GM12878 (cell line): ENCODE results near the gene EPB41L2. TPM values are rescaled to one million over a fixed set of nuclear protein-coding genes. Genes with fewer than 3 reads are reported as not detected.

Source experiments
- ATAC-seq: fragments of 200-7000 bp; cut with Tn5 transposase; 3 replicates; pipeline ENCODE4 v1.9.1; 2020; ENCODE audit warnings: mild to moderate bottlenecking, moderate library complexity
- BruUV-seq: library from RNA; stranded (reverse); fragments of 400-500 nt; replicated peaks from 2 replicates; lab custom pipeline; 2021; lab: Mats Ljungman, UMichigan
- CTCF ChIA-PET: fragments of 300-600 bp; sonication (Branson Sonifier 250); formaldehyde crosslinking; extraction: SDS; loops from one replicate; lab custom pipeline; 2021; ENCODE audit warnings: inconsistent platforms; lab: Yijun Ruan, JAX
- POLR2A ChIA-PET: fragments of 350-600 bp; formaldehyde crosslinking; extraction: SDS; loops from one replicate; lab custom pipeline; 2021; ENCODE audit warnings: inconsistent platforms; lab: Charles Lee
- RAD21 ChIA-PET: fragments of 300-600 bp; sonication (Branson Sonifier 250); formaldehyde crosslinking; loops from one replicate; lab custom pipeline; 2023; ENCODE audit warnings: antibody characterized with exemption; ENCODE audit not compliant: unreplicated experiment; lab: Charles Lee
- SMC1A ChIA-PET: fragments of 300-600 bp; sonication (Branson Sonifier 250); formaldehyde crosslinking; loops from one replicate; lab custom pipeline; 2023; ENCODE audit not compliant: unreplicated experiment, uncharacterized antibody; lab: Charles Lee
- DNase-seq: peaks from one replicate; pipeline ENCODE4 v3.0.0-alpha.2; 2011; ENCODE audit warnings: low read depth, low spot score
- FAIRE-seq: peaks from 3 replicates; lab custom pipeline; 2011; peaks lifted over from hg19 to GRCh38; lab: Jason Lieb, UNC
- H2AFZ ChIP-seq: 2 replicates; pipeline ENCODE4 v1.6.0; 2011; ENCODE audit warnings: low read depth, low read length, control low read depth; ENCODE audit not compliant: control insufficient read depth
- H3K27ac ChIP-seq: 2 replicates; pipeline ENCODE4 v1.5.1; 2011; ENCODE audit warnings: control low read depth; ENCODE audit not compliant: control insufficient read depth, insufficient read depth
- H3K27me3 ChIP-seq, 2 experiments: replicated peaks in 1 of 2; 2 replicates each; pipeline versions ENCODE4 v1.6.0 to v1.6.1; 2011; ENCODE audit warnings: low read length in 1 of 2; ENCODE audit not compliant: control insufficient read depth in 2 of 2, insufficient read depth in 2 of 2
- H3K36me3 ChIP-seq, 2 experiments: 2 replicates each; pipeline ENCODE4 v1.5.1; 2011; ENCODE audit warnings: low read length in 1 of 2; ENCODE audit not compliant: control insufficient read depth in 2 of 2, insufficient read depth in 2 of 2
- H3K4me1 ChIP-seq: 2 replicates; pipeline ENCODE4 v1.6.1; 2011; ENCODE audit warnings: mild to moderate bottlenecking, low read length, moderate library complexity, mixed read lengths; ENCODE audit not compliant: control insufficient read depth, insufficient read depth
- H3K4me2 ChIP-seq: 2 replicates; pipeline ENCODE4 v1.6.0; 2011; ENCODE audit warnings: control low read depth; ENCODE audit not compliant: control insufficient read depth, insufficient read depth
- H3K4me3 ChIP-seq: fragments of 200-600 bp; sonication (generic); 2 replicates; pipeline ENCODE4 v1.5.1; 2016
- H3K79me2 ChIP-seq: 2 replicates; pipeline ENCODE4 v1.6.0; 2011; ENCODE audit warnings: low read length; ENCODE audit not compliant: control insufficient read depth, insufficient read depth
- H3K9ac ChIP-seq: 2 replicates; pipeline ENCODE4 v1.8.0; 2011; ENCODE audit warnings: low read length, control low read depth, mixed read lengths; ENCODE audit not compliant: control insufficient read depth, insufficient read depth
- H3K9me3 ChIP-seq: replicated peaks from 3 replicates; pipeline ENCODE4 v1.5.1; 2011; ENCODE audit warnings: mild to moderate bottlenecking, low read length; ENCODE audit not compliant: control insufficient read depth, insufficient read depth
- H4K20me1 ChIP-seq: 2 replicates; pipeline ENCODE4 v1.6.0; 2011; ENCODE audit not compliant: control insufficient read depth, insufficient read depth
- CBX5 ChIP-seq: sonication (generic); IDR thresholded peaks from 2 replicates; pipeline ENCODE4 v1.6.1; 2016; ENCODE audit warnings: low read depth, moderate library complexity, mild to moderate bottlenecking, inconsistent platforms
- ESRRA ChIP-seq: IDR thresholded peaks from 2 replicates; pipeline ENCODE4 v1.6.1; 2012; ENCODE audit warnings: mild to moderate bottlenecking, low read length, improper control_type of control experiment
- IRF3 ChIP-seq: fragments of 450-650 bp; IDR thresholded peaks from 2 replicates; pipeline ENCODE4 v1.6.1; 2014; ENCODE audit warnings: mild to moderate bottlenecking
- JUND ChIP-seq: IDR thresholded peaks from 2 replicates; pipeline ENCODE4 v1.6.1; 2012; ENCODE audit warnings: low read depth, mild to moderate bottlenecking, low read length, improper control_type of control experiment, moderate library complexity
- RELA ChIP-seq: fragments of 450-650 bp; IDR thresholded peaks from 2 replicates; pipeline ENCODE4 v1.8.0; 2014; ENCODE audit warnings: borderline replicate concordance; ENCODE audit not compliant: partially characterized antibody
- SREBF1 ChIP-seq: IDR thresholded peaks from 2 replicates; pipeline ENCODE4 v1.6.1; 2012; ENCODE audit warnings: mild to moderate bottlenecking, low read length
- STAT3 ChIP-seq: IDR thresholded peaks from 2 replicates; pipeline ENCODE4 v1.6.1; 2011; ENCODE audit warnings: low read depth, low read length, improper control_type of control experiment
- ZBTB4 ChIP-seq: fragments of 450-650 bp; formaldehyde crosslinking; IDR thresholded peaks from 2 replicates; pipeline ENCODE4 v1.4.0; 2022; ENCODE audit warnings: mild to moderate bottlenecking, moderate library complexity
- WGBS: methylation state at CpG from one replicate; pipeline ENCODE4 v1.1.6; 2016; ENCODE audit warnings: low lambda C conversion rate; ENCODE audit not compliant: insufficient replicate concordance, insufficient coverage; ENCODE audit errors: missing lambda C conversion rate; 5-methylcytosine and 5-hydroxymethylcytosine counted together
- in situ Hi-C: fragments of 300-500 bp; cut with MboI; formaldehyde crosslinking; loops from 9 replicates; pipeline ENCODE4 v1.14.3; 2018; ENCODE audit warnings: mixed read lengths
- intact Hi-C: fragments of 100-400 bp; cut with micrococcal nuclease; formaldehyde crosslinking; loops from one replicate; pipeline ENCODE4 v1.14.2; 2022; ENCODE audit not compliant: unreplicated experiment
- polyA plus RNA-seq, 11 experiments: library from polyadenylated mRNA; depleted of rRNA in 4 of 11; unstranded in 6 of 11; stranded (reverse) in 5 of 11; fragments of >200 nt; fragmentation: Nextera tagmentation in 4 of 11; fragmentation: Illumina TruSeq in 1 of 11; extraction: Ambion mirVana in 4 of 11; extraction: Trizol in 1 of 11; gene quantifications; 1 replicate in 1 of 11; 2 replicates in 10 of 11; pipeline versions ENCODE4 v1.2.1 to v1.2.3, GENCODE V29; 2011 to 2016; ENCODE audit warnings: inconsistent platforms in 2 of 11, missing spikeins in 2 of 11, low read depth in 1 of 11
- total RNA-seq, 4 experiments: library from RNA; depleted of rRNA in 3 of 4; stranded (reverse); fragments of >200 nt in 3 of 4; fragmentation: Illumina TruSeq in 1 of 4; extraction: Trizol in 1 of 4; gene quantifications; 2 replicates each; pipeline versions ENCODE4 v1.2.1 to v1.2.3, GENCODE V29; 2013 to 2021

Gene EPB41L2
- total and polyA plus RNA-seq, 10 of the 15 experiments (the other 5 are each of a cell fraction or from before 2014, with no cell fraction given) = 7.4 to 41.6 (median 19.0) TPM

GRCh38 chr6:131058236-131058635 is 4.8 kb downstream of the EPB41L2 start (continued):
- TF ChIP-seq IRF3 (no peak), JUND (no peak), STAT3 (no peak), RELA (no peak), ZBTB4 (CRISPR knock-in tag) (no peak)

- ChIA-PET CTCF (no interaction called here), RAD21 (no interaction called here)
These were observed 8.4 kb downstream of the EPB41L2 start for GRCh38 chr6:131054392-131055250.

More at GRCh38 chr6:131054392-131055250, 8.4 kb downstream of the EPB41L2 start:
- Histone ChIP-seq H3K9ac (no peak overlapping the region), H3K36me3 (no peaks in the 10 kb centered on the region), H2AFZ (no peak overlapping the region), H3K27ac (no peak overlapping the region), H3K9me3 (peaks cover 20% of the 10 kb centered on the region), H3K4me2 (no peak overlapping the region), H4K20me1 (no peaks in the 10 kb centered on the region), H3K79me2 (peaks cover 17% of the 10 kb centered on the region), H3K27me3 (no peaks in the 10 kb centered on the region), H3K4me3 (no peak overlapping the region), H3K4me1 (no peaks in the 10 kb centered on the region)
- FAIRE-seq (no peak), ATAC-seq (no peak), DNase-seq (no peak)
- SMC1A ChIA-PET = interaction anchor here (0.7 kb wide), 1 partner anchor 405 kb away, joined by 3 read pairs; no protein-coding TSS in a partner anchor
- TF ChIP-seq SREBF1 = no peak
- peak; percentile 82; the same call in 1 of the 2 replicates for TF ChIP-seq CBX5
- no peak for TF ChIP-seq ESRRA
- intact Hi-C loops (no loop called here), in situ Hi-C loops (no loop called here)
- POLR2A ChIA-PET = no interaction called here
- 98% methylated on average over 6 of the region's 6 CpGs for WGBS
- BruUV-seq = no TSS peak
